Upper lobe of left lung (tissue), 4 donors: ENCODE results near the gene CAMK1D.

Source experiments
- EP300 ChIP-seq, 4 donors: sonication (generic); formaldehyde crosslinking; IDR thresholded peaks; one replicate each; pipeline ENCODE4 v1.5.1; 2017; ENCODE audit warnings: antibody characterized with exemption in 4 of 4, control low read depth in 2 of 4
- TF ChIP-seq, protein P1 (sequence below), 6 experiments: fragments of 450-650 bp in 4 of 6; fragments of 200-600 bp in 2 of 6; sonication (generic) in 2 of 6; IDR thresholded peaks; one replicate each; pipeline ENCODE4 v1.5.1; 2016 to 2019; ENCODE audit warnings: antibody characterized with exemption in 6 of 6

- TF ChIP-seq EP300 (IDR thresholded peaks at IDR 0.05): peak in 1 of 4 donors; percentile 23
- TF ChIP-seq, protein P1, sequence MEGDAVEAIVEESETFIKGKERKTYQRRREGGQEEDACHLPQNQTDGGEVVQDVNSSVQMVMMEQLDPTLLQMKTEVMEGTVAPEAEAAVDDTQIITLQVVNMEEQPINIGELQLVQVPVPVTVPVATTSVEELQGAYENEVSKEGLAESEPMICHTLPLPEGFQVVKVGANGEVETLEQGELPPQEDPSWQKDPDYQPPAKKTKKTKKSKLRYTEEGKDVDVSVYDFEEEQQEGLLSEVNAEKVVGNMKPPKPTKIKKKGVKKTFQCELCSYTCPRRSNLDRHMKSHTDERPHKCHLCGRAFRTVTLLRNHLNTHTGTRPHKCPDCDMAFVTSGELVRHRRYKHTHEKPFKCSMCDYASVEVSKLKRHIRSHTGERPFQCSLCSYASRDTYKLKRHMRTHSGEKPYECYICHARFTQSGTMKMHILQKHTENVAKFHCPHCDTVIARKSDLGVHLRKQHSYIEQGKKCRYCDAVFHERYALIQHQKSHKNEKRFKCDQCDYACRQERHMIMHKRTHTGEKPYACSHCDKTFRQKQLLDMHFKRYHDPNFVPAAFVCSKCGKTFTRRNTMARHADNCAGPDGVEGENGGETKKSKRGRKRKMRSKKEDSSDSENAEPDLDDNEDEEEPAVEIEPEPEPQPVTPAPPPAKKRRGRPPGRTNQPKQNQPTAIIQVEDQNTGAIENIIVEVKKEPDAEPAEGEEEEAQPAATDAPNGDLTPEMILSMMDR (IDR thresholded peaks at IDR 0.05): no peak
These were observed 183.8 kb downstream of the CAMK1D start for GRCh38 chr10:12533151-12533550.
